Measurements from ENCODE around the gene GIMAP7. TPM values are rescaled to one million over a fixed set of nuclear protein-coding genes. Genes with fewer than 3 reads are reported as not detected.
"Not testable (repeated sequence)": the region's sequence is repeated elsewhere in the genome, so short reads cannot be mapped to it uniquely, and the experiment has no call there.

The GIMAP7 gene
- total and polyA plus RNA-seq, 5 donors from 2014 or later: 64.2 to 1,084 (median 778) TPM

DNA sequence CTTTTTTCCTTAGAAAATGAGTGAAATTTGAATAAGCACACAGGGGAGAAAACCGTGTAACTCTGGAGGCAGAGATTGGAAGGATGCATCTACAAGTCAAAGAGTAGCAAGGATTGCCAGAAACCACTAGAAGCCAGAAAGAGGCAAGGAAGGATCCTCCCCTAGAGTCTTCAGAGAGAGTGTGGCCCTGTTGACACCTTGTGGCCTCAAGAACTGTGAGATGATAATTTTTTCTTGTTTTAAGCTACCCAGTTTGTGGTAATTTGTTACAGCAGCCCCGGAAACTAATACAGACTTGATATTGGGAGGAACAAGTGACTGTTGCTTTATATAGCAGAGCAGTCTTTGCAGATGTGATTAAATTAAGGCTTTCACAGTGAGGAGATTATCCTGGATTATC is 3.6 kb upstream of the GIMAP7 start:
- H3K27ac Mint-ChIP-seq: peak overlapping the region; percentile 70 to 99 (median 92)
- H3K36me3 Mint-ChIP-seq: peaks cover 11% of the 10 kb centered on the region
- H3K27me3 ChIP-seq (ENCODE audit: control insufficient read depth, insufficient read depth, low read length): no peaks in the 10 kb centered on the region
- peaks cover 64% of the 10 kb centered on the region for H3K4me1 ChIP-seq (ENCODE audit: control insufficient read depth, insufficient read depth, low read length, poor library complexity, severe bottlenecking)
- DNase-seq: peak in 1 of 3 donors; percentile 47
- no peak overlapping the region for H3K27ac ChIP-seq (ENCODE audit: insufficient read depth, low read length, poor library complexity, severe bottlenecking)
- no peak for ATAC-seq (ENCODE audit: low read depth in 2 of 2)
- H3K4me3 Mint-ChIP-seq: peak overlapping the region; percentile 42 to 80 (median 60)
- peaks cover 0 to 3% (median 0%) of the 10 kb centered on the region in 7 donors for H3K9me3 Mint-ChIP-seq
- peaks cover 21 to 80% (median 55%) of the 10 kb centered on the region in 4 donors for H3K4me1 Mint-ChIP-seq
- no peaks in the 10 kb centered on the region for H3K27me3 Mint-ChIP-seq
- peaks cover 5% of the 10 kb centered on the region for H3K36me3 ChIP-seq (ENCODE audit: control insufficient read depth, insufficient read depth, low read length)
- peak overlapping the region; percentile 43 for H3K4me3 ChIP-seq (ENCODE audit: low read depth, low read length)
- no peaks in the 10 kb centered on the region for H3K9me3 ChIP-seq (ENCODE audit: control insufficient read depth in 2 of 2, low read length in 2 of 2)

DNA sequence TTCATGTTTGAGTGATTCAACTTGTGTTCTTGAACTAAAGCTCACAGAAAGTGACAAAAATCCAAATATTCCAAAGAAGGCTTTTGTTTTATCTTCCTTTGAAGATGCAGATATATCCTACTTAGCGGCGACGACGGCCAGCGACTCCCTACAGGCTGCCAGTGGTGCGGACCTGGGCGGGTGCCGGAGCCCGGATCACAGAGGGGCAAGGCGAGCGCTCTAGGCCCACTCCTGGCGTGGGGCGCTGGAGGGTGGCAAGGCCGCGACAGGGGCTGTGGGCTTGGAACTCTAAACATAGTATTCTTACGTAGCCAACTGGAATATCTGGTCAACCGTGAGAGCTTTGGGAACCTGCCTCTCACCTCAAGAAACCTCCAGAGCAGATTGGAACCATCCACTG is 914 bp upstream of the GIMAP7 start:
- Mint-ChIP-seq H3K27me3 (no peaks in the 10 kb centered on the region), H3K4me1 (peaks cover 14 to 57% (median 41%) of the 10 kb centered on the region in 4 donors), H3K36me3 (peaks cover 36% of the 10 kb centered on the region), H3K27ac (peak overlapping the region; percentile 92 to 99 (median 99)), H3K9me3 (peaks cover 0 to 3% (median 0%) of the 10 kb centered on the region in 7 donors), H3K4me3 (peak overlapping the region; percentile 95 to 100 (median 98))
- Histone ChIP-seq H3K36me3 (ENCODE audit: control insufficient read depth, insufficient read depth, low read length) (peaks cover 15% of the 10 kb centered on the region), H3K27me3 (ENCODE audit: control insufficient read depth, insufficient read depth, low read length) (no peaks in the 10 kb centered on the region), H3K4me3 (ENCODE audit: low read depth, low read length) (peak overlapping the region; percentile 100), H3K4me1 (ENCODE audit: control insufficient read depth, insufficient read depth, low read length, poor library complexity, severe bottlenecking) (peaks cover 45% of the 10 kb centered on the region), H3K9me3 (ENCODE audit: control insufficient read depth in 2 of 2, low read length in 2 of 2) (no peaks in the 10 kb centered on the region), H3K27ac (ENCODE audit: insufficient read depth, low read length, poor library complexity, severe bottlenecking) (peak overlapping the region; percentile 78)
- ATAC-seq (ENCODE audit: low read depth in 2 of 2): no peak
- DNase-seq: no peak

- Mint-ChIP-seq H3K4me1 (peaks cover 11 to 47% (median 35%) of the 10 kb centered on the region in 4 donors), H3K4me3 (peak overlapping the region; percentile 95 to 100 (median 98)), H3K27me3 (no peaks in the 10 kb centered on the region), H3K27ac (peak overlapping the region; percentile 92 to 99 (median 99)), H3K36me3 (peaks cover 49% of the 10 kb centered on the region), H3K9me3 (peaks cover 0 to 5% (median 0%) of the 10 kb centered on the region in 7 donors)
- peak overlapping the region; percentile 78 for H3K27ac ChIP-seq (ENCODE audit: insufficient read depth, low read length, poor library complexity, severe bottlenecking)
- peaks cover 0 to 6% of the 10 kb centered on the region in 2 experiments for H3K9me3 ChIP-seq (ENCODE audit: control insufficient read depth in 2 of 2, low read length in 2 of 2)
- peak; percentile 12 to 21 for ATAC-seq (ENCODE audit: low read depth in 2 of 2)
- peaks cover 36% of the 10 kb centered on the region for H3K4me1 ChIP-seq (ENCODE audit: control insufficient read depth, insufficient read depth, low read length, poor library complexity, severe bottlenecking)
- DNase-seq: peak in 1 of 3 donors; percentile 41
- H3K36me3 ChIP-seq (ENCODE audit: control insufficient read depth, insufficient read depth, low read length): peaks cover 27% of the 10 kb centered on the region
- peak overlapping the region; percentile 100 for H3K4me3 ChIP-seq (ENCODE audit: low read depth, low read length)
- no peaks in the 10 kb centered on the region for H3K27me3 ChIP-seq (ENCODE audit: control insufficient read depth, insufficient read depth, low read length)
These were observed 826 bp downstream of the GIMAP7 start for GRCh38 chr7:150515248-150516147.

DNA sequence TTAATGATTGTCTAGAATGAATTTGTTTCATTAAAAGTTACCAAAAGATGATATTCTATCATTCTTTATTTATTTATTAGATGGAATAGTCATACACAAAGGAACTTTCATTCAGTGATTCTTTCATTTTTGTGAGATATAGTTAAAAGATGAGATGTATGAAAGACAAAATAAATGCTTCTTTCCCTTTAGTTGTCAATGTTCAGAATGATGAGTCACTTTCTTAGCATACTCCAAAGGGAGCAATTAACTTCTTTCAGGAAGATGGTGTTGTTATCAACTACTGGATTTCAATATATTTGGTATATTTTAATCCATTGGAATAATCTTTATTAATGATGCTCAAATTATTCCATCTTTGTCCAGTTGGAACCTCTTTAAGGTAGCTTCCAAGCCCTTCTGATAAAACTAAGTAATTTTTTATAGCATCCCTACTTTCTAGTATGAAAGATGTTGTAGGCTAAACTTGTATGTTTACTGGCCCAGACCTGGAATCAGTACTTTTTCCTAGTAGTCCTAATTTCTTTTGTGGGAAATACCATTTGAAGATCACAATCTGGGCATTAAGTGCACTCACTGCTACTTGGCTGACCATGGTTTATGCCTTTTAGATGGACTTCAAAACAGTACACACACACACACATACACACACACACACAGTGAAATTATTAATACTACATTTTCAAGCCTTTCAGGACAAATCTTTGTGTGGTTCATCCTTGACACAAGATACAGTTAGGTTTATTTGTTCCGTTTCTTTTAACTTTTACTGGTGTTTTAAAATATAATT is 2.5 kb downstream of the GIMAP7 start:
- ATAC-seq (ENCODE audit: low read depth in 2 of 2): no peak
- Mint-ChIP-seq H3K4me3 (peak overlapping the region; percentile 95 to 100 (median 98)), H3K4me1 (peaks cover 9 to 42% (median 34%) of the 10 kb centered on the region in 4 donors), H3K9me3 (peaks cover 0 to 8% (median 3%) of the 10 kb centered on the region in 7 donors), H3K27ac (peak overlapping the region; percentile 74 to 92 (median 79)), H3K36me3 (peaks cover 62% of the 10 kb centered on the region), H3K27me3 (no peaks in the 10 kb centered on the region)
- peak overlapping the region; percentile 100 for H3K4me3 ChIP-seq (ENCODE audit: low read depth, low read length)
- H3K4me1 ChIP-seq (ENCODE audit: control insufficient read depth, insufficient read depth, low read length, poor library complexity, severe bottlenecking): peaks cover 44% of the 10 kb centered on the region
- peak overlapping the region; percentile 78 for H3K27ac ChIP-seq (ENCODE audit: insufficient read depth, low read length, poor library complexity, severe bottlenecking)
- H3K27me3 ChIP-seq (ENCODE audit: control insufficient read depth, insufficient read depth, low read length): no peaks in the 10 kb centered on the region
- DNase-seq: no peak
- H3K36me3 ChIP-seq (ENCODE audit: control insufficient read depth, insufficient read depth, low read length): peaks cover 41% of the 10 kb centered on the region
- peaks cover 0 to 14% of the 10 kb centered on the region in 2 experiments for H3K9me3 ChIP-seq (ENCODE audit: control insufficient read depth in 2 of 2, low read length in 2 of 2)

DNA sequence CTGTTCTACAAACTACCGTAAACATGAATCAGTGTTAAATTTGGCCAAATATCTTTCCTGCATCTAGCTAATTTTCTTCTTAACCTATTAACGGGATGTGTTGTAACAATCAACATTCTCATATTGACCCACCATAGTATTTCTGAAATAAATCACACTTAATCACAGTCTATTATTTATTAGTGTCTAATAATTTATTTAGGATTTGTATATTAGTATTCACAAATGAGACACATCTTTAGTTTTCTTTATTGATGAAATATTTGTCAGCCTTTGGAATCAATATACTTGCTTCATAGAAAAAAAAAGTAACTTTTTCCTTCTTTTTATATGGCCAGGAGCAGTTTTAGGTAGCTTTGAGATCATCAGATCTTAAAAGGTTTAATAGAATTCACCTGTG is 4.6 kb downstream of the GIMAP7 start:
- H3K36me3 ChIP-seq (ENCODE audit: control insufficient read depth, insufficient read depth, low read length): peaks cover 41% of the 10 kb centered on the region
- H3K4me1 ChIP-seq (ENCODE audit: control insufficient read depth, insufficient read depth, low read length, poor library complexity, severe bottlenecking): peaks cover 23% of the 10 kb centered on the region
- Mint-ChIP-seq H3K36me3 (peaks cover 79% of the 10 kb centered on the region), H3K27ac (peak overlapping the region in 1 of 3 donors; percentile 80), H3K9me3 (peaks cover 0 to 8% (median 3%) of the 10 kb centered on the region in 7 donors), H3K4me3 (peak overlapping the region; percentile 96 to 100 (median 98)), H3K4me1 (peaks cover 15 to 41% (median 27%) of the 10 kb centered on the region in 4 donors), H3K27me3 (no peaks in the 10 kb centered on the region)
- H3K4me3 ChIP-seq (ENCODE audit: low read depth, low read length): peak overlapping the region; percentile 100
- no peaks in the 10 kb centered on the region for H3K27me3 ChIP-seq (ENCODE audit: control insufficient read depth, insufficient read depth, low read length)
- DNase-seq: no peak
- H3K9me3 ChIP-seq (ENCODE audit: control insufficient read depth in 2 of 2, low read length in 2 of 2): peaks cover 0 to 14% of the 10 kb centered on the region in 2 experiments
- peak overlapping the region; percentile 78 for H3K27ac ChIP-seq (ENCODE audit: insufficient read depth, low read length, poor library complexity, severe bottlenecking)
- ATAC-seq (ENCODE audit: low read depth in 2 of 2): no peak

DNA sequence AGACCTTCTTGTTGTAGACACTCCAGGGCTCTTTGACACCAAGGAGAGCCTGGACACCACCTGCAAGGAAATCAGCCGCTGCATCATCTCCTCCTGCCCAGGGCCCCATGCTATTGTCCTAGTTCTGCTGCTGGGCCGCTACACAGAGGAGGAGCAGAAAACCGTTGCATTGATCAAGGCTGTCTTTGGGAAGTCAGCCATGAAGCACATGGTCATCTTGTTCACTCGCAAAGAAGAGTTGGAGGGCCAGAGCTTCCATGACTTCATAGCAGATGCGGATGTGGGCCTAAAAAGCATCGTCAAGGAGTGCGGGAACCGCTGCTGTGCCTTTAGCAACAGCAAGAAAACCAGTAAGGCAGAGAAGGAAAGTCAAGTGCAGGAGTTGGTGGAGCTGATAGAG is 5.5 kb downstream of the GIMAP7 start:
- ATAC-seq (ENCODE audit: low read depth in 2 of 2) (no peak), DNase-seq (peak in 1 of 3 donors; percentile 41)
- peaks cover 2 to 11% (median 6%) of the 10 kb centered on the region in 7 donors for H3K9me3 Mint-ChIP-seq
- peaks cover 78% of the 10 kb centered on the region for H3K36me3 Mint-ChIP-seq
- Histone ChIP-seq H3K27me3 (ENCODE audit: control insufficient read depth, insufficient read depth, low read length) (no peaks in the 10 kb centered on the region), H3K27ac (ENCODE audit: insufficient read depth, low read length, poor library complexity, severe bottlenecking) (peak overlapping the region; percentile 78), H3K36me3 (ENCODE audit: control insufficient read depth, insufficient read depth, low read length) (peaks cover 41% of the 10 kb centered on the region), H3K9me3 (ENCODE audit: control insufficient read depth in 2 of 2, low read length in 2 of 2) (peaks cover 0 to 14% of the 10 kb centered on the region in 2 experiments), H3K4me3 (ENCODE audit: low read depth, low read length) (peak overlapping the region; percentile 100), H3K4me1 (ENCODE audit: control insufficient read depth, insufficient read depth, low read length, poor library complexity, severe bottlenecking) (peaks cover 18% of the 10 kb centered on the region)
- peak overlapping the region; percentile 52 to 95 (median 80) for H3K27ac Mint-ChIP-seq
- H3K27me3 Mint-ChIP-seq: no peaks in the 10 kb centered on the region
- H3K4me3 Mint-ChIP-seq: peak overlapping the region; percentile 96 to 100 (median 98)
- H3K4me1 Mint-ChIP-seq: peaks cover 22 to 46% (median 32%) of the 10 kb centered on the region in 4 donors

DNA sequence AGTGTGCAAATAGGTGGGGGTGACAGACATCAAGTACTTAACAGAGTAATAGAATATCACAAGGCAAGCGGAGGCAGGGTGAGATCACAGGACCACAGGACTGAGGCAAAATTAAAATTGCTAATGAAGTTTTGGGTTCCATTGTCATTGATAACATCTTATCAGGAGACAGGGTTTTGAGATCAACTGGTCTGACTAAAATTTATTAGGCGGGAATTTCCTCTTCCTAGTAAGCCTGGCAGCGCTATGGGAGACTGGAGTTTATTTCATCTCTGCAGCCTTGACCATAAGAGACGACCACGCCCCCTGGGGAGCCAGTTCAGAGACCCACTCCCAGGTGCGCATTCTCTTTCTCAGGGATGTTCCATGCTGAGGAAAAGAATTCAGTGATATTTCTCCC is 8.3 kb downstream of the GIMAP7 start:
- H3K4me1 Mint-ChIP-seq: peaks cover 33 to 70% (median 51%) of the 10 kb centered on the region in 4 donors
- not testable (repeated sequence) for DNase-seq; H3K27ac ChIP-seq (ENCODE audit: insufficient read depth, low read length, poor library complexity, severe bottlenecking); H3K27me3 Mint-ChIP-seq; ATAC-seq (ENCODE audit: low read depth in 2 of 2); H3K27me3 ChIP-seq (ENCODE audit: control insufficient read depth, insufficient read depth, low read length)
- Histone ChIP-seq H3K4me3 (ENCODE audit: low read depth, low read length) (peak overlapping the region; percentile 11), H3K4me1 (ENCODE audit: control insufficient read depth, insufficient read depth, low read length, poor library complexity, severe bottlenecking) (peaks cover 18% of the 10 kb centered on the region), H3K9me3 (ENCODE audit: control insufficient read depth in 2 of 2, low read length in 2 of 2) (peaks cover 2 to 14% of the 10 kb centered on the region in 2 experiments), H3K36me3 (ENCODE audit: control insufficient read depth, insufficient read depth, low read length) (peaks cover 29% of the 10 kb centered on the region)
- peaks cover 59% of the 10 kb centered on the region for H3K36me3 Mint-ChIP-seq
- peaks cover 2 to 29% (median 11%) of the 10 kb centered on the region in 7 donors for H3K9me3 Mint-ChIP-seq
- H3K27ac Mint-ChIP-seq: peak overlapping the region in 2 of 3 donors; percentile 15 to 91
- peak overlapping the region; percentile 88 to 96 (median 92) for H3K4me3 Mint-ChIP-seq

All from CD4-positive, CD25-positive, alpha-beta regulatory T cell (primary cell).